Type B pancreatic cell (in vitro differentiated cells): ENCODE measurements around the gene SSR1. TPM values are rescaled to one million over a fixed set of nuclear protein-coding genes. Genes with fewer than 3 reads are reported as not detected.
A peak's percentile ranks its signal among the peaks of the same experiment; 100 is the strongest.
"Not testable (repeated sequence)": the region's sequence is repeated elsewhere in the genome, so short reads cannot be mapped to it uniquely, and the experiment has no call there.

Source experiments
- DNase-seq: peaks from one replicate; pipeline ENCODE4 v3.0.0; 2021; ENCODE audit warnings: mixed read lengths; ENCODE audit not compliant: unreplicated experiment; ENCODE audit errors: extremely low spot score
- H3K27ac Mint-ChIP-seq: 2 replicates; pipeline ENCODE4 v1.8.0; 2021; ENCODE audit warnings: mild to moderate bottlenecking, mixed read lengths
- H3K27me3 Mint-ChIP-seq: 2 replicates; pipeline ENCODE4 v1.8.0; 2021; ENCODE audit warnings: mixed read lengths
- H3K36me3 Mint-ChIP-seq: 2 replicates; pipeline ENCODE4 v1.8.0; 2021; ENCODE audit warnings: mixed read lengths
- H3K4me1 Mint-ChIP-seq: one replicate; pipeline ENCODE4 v1.8.0; 2021; ENCODE audit warnings: mixed read lengths; ENCODE audit not compliant: unreplicated experiment
- H3K4me3 Mint-ChIP-seq: 2 replicates; pipeline ENCODE4 v1.8.0; 2021; ENCODE audit warnings: mild to moderate bottlenecking, mixed read lengths
- H3K9me3 Mint-ChIP-seq: 2 replicates; pipeline ENCODE4 v1.8.0; 2021; ENCODE audit warnings: mixed read lengths
- total RNA-seq: library from RNA; stranded (reverse); gene quantifications from 2 replicates; pipeline ENCODE4 v1.2.1, GENCODE V29; 2021; ENCODE audit warnings: low replicate concordance
- TF ChIP-seq, protein P1 (sequence below): fragments of 200-600 bp; sonication (generic); conservative IDR thresholded peaks from 2 replicates; pipeline ENCODE4 v1.5.0; 2021; ENCODE audit warnings: antibody characterized with exemption, mild to moderate bottlenecking

Gene SSR1
- total RNA-seq, 1 donor from 2014 or later = 124 TPM

DNA sequence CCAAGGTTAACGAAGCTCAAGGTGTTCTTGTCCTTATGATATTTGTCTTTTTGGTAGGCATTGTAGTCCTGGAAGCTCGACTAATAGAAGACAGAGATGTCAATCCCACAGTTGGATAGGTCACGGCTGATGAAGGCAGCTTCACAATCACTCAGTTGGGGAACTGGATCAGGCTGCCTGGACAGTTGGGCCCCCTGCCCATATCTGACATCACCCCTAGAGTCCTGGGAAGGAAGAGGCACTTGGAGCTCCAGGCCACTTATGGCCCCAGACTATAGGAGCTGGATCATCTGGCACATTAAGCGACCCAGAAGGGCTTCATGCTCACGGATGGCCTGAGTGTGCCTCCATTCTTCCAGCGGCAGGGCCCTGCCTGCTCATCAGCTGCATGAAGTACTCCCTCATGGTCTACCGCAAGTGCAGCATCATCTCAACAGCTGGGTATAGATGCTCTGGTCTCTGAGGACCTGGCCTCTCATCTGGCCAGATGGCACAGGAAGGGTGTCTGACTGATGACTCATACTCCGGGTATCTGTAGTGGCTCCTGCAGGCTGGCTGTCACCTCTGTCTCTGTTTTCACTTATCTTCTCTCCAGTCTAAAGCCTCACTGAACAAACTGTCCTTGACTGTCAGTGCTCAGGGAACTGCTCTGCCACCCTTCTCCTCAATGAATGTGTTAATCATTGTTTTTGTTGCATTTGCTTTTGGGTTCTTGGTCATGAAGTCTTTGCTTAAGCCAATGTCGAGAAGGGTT is 29.2 kb upstream of the SSR1 start:
- H3K36me3 Mint-ChIP-seq = no peaks in the 10 kb centered on the region
- no peak for DNase-seq
- H3K4me1 Mint-ChIP-seq = peaks cover 4% of the 10 kb centered on the region
- H3K9me3 Mint-ChIP-seq = no peaks in the 10 kb centered on the region
- TF ChIP-seq, protein P1, sequence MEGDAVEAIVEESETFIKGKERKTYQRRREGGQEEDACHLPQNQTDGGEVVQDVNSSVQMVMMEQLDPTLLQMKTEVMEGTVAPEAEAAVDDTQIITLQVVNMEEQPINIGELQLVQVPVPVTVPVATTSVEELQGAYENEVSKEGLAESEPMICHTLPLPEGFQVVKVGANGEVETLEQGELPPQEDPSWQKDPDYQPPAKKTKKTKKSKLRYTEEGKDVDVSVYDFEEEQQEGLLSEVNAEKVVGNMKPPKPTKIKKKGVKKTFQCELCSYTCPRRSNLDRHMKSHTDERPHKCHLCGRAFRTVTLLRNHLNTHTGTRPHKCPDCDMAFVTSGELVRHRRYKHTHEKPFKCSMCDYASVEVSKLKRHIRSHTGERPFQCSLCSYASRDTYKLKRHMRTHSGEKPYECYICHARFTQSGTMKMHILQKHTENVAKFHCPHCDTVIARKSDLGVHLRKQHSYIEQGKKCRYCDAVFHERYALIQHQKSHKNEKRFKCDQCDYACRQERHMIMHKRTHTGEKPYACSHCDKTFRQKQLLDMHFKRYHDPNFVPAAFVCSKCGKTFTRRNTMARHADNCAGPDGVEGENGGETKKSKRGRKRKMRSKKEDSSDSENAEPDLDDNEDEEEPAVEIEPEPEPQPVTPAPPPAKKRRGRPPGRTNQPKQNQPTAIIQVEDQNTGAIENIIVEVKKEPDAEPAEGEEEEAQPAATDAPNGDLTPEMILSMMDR = no peak
- no peak overlapping the region for H3K27ac Mint-ChIP-seq
- no peak overlapping the region for H3K4me3 Mint-ChIP-seq
- no peaks in the 10 kb centered on the region for H3K27me3 Mint-ChIP-seq

DNA sequence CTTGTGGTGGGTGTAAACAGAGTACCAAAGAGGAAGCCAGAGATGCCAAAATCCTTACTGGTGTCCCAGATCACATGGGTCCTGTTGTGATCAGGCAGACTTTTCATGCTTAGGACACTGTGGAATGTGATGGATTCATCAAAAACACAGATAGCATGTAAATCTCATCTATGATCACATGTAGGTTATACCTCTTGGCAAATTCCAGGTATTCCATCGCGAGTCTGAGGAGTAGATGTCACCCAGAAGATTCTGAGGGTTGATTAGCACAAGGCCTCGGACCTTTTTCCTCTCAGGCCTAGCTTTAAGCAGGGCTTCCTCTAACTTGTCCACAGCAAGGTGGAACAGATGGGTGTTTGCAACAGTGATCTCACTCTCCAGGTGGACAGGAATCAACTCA is 28.3 kb upstream of the SSR1 start:
- no peak overlapping the region for H3K4me3 Mint-ChIP-seq
- H3K27me3 Mint-ChIP-seq = no peaks in the 10 kb centered on the region
- H3K9me3 Mint-ChIP-seq = no peaks in the 10 kb centered on the region
- H3K4me1 Mint-ChIP-seq = peaks cover 4% of the 10 kb centered on the region
- no peak for DNase-seq
- no peaks in the 10 kb centered on the region for H3K36me3 Mint-ChIP-seq
- TF ChIP-seq, protein P1 = no peak
- no peak overlapping the region for H3K27ac Mint-ChIP-seq

DNA sequence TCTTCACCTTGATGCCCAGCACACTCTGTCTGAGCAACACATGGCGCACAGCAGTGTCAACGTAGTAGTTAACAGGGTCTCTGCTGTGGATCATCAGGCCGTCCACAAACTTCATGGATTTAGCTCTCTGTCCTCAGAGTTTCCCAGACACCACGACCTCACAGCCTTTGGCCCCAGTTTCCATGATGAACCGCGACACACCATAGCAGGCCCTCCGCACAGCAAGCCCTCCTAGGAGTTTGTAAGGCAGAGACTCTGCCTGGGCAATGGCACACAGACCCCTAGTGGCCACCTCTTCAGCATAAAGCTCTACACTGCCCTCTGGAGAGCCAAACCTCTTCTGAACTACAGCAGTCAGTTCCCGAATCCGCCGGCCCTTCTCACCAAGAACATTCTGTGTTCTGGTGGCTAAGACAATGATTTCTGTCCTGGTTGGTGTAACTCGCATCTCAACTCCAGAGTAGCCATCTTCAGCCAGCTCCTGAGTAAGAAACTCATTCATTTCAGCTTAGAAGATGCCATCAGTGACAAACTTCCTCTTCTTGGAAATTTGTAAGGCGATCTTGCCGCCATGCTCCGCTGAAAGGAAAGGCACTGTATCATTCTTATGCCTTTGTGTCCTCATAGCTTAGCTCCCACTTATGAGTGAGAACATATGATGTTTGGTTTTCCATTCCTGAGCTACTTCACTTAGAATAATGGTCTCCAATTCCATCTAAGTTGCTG is 26.2 kb upstream of the SSR1 start:
- H3K27me3 Mint-ChIP-seq, H3K4me3 Mint-ChIP-seq, H3K9me3 Mint-ChIP-seq, H3K36me3 Mint-ChIP-seq, DNase-seq, H3K27ac Mint-ChIP-seq, H3K4me1 Mint-ChIP-seq: not testable (repeated sequence)
- TF ChIP-seq, protein P1 = peak; percentile 56

DNA sequence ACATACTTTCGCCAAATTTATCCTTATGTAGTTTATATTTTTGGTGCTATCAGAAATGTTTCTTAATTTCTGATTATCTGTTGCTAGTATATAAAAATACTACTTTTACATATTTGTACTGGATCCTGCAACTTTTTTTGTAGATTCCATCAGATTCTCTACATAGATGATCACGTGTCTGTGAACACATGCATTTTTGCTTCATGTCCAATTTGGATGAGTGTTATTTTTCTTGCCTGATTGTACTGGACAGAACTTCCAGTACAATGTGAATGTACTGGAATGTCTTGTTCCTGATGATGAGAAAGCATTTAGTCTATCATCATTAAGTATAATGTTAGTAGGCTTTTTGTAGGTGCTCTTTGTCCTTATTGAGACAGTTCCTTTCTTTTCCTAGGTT is 25.0 kb upstream of the SSR1 start:
- H3K4me1 Mint-ChIP-seq = no peaks in the 10 kb centered on the region

DNA sequence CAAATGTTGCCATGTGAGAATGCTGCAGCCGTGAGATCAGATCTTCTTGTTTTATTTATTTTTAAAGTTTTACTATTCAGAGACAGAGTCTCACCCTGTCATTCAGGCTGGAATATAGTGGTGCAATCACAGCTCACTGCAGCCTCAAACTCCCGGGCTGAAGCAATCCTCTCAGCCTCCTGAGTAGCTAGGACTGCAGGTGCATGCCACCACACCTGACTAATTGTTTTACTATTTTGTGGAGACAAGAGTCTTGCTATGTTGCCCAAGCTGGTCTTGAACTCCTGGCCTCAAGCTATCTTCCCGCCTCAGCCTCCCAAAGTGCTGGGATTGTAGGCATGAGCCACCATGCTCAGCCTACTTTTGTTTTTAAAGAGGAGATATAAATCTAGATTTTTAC is 22.5 kb upstream of the SSR1 start:
- no peak for DNase-seq
- TF ChIP-seq, protein P1 = no peak

More for the DNA sequence above, 25.0 kb upstream of the SSR1 start:
- TF ChIP-seq, protein P1 = no peak
- Mint-ChIP-seq H3K36me3 (no peaks in the 10 kb centered on the region), H3K4me3 (no peak overlapping the region), H3K9me3 (no peaks in the 10 kb centered on the region), H3K27ac (no peak overlapping the region), H3K27me3 (no peaks in the 10 kb centered on the region)
- no peak for DNase-seq

More for the DNA sequence above, 22.5 kb upstream of the SSR1 start:
- Mint-ChIP-seq H3K36me3 (no peaks in the 10 kb centered on the region), H3K4me1 (no peaks in the 10 kb centered on the region), H3K27ac (no peak overlapping the region), H3K27me3 (no peaks in the 10 kb centered on the region), H3K9me3 (no peaks in the 10 kb centered on the region), H3K4me3 (no peak overlapping the region)
